ENCODE results near the gene MYG1. TPM values are rescaled to one million over a fixed set of nuclear protein-coding genes. Genes with fewer than 3 reads are reported as not detected.

MYG1 gene
- total and polyA plus RNA-seq, 2 donors (not counting 3 experiments of a cell fraction or from before 2014, with no cell fraction given), result 65.5 to 65.8 TPM

DNA sequence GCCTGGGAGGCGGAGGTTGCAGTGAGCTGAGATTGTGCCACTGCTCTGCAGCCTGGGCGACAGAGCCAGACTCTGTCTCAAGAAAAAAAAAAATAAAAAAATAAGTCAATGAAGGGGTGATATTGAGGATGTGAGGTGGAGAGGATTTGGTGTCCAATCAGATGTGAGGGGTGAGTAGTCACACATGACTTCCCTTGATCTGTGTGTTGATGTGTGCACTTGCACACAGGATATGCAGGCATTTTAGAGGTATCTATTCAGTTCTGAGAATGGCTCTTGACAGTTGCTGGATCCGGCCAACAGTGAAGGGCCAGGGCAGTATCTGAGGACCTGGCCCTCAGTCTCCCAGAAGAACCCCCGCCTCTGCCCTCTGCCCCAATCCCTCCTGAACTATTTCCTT, 44.5 kb downstream of the MYG1 start:
- H3K4me1 ChIP-seq (ENCODE audit: control insufficient read depth, extremely low read depth, insufficient read depth, low read length), result peaks cover 13% of the 10 kb centered on the region
- no peak overlapping the region for H2AFZ ChIP-seq (ENCODE audit: low read depth, low read length)
- H3K27me3 ChIP-seq (ENCODE audit: control insufficient read depth in 2 of 2, insufficient read depth in 2 of 2, low read length in 2 of 2), result peaks cover 0 to 4% of the 10 kb centered on the region in 2 experiments
- BruUV-seq (replicated peaks), result no TSS peak
- intact Hi-C loops (cut with micrococcal nuclease), result no loop called here
- H3K4me2 ChIP-seq (ENCODE audit: insufficient read depth, low read length), result no peak overlapping the region
- no peaks in the 10 kb centered on the region for H3K9me1 ChIP-seq (replicated peaks; ENCODE audit: control insufficient read depth, extremely low read depth, insufficient read depth, low read length)
- no peak overlapping the region for H3K27ac ChIP-seq (ENCODE audit: insufficient read depth, low read depth, low read length)
- H3K36me3 ChIP-seq (ENCODE audit: control insufficient read depth in 2 of 2, extremely low read depth in 1 of 2, insufficient read depth in 2 of 2, low read length in 2 of 2), result no peaks in the 10 kb centered on the region
- no peak for DNase-seq (ENCODE audit: low read depth, low spot score)
- dilution Hi-C loops (cut with MboI; ENCODE audit: extremely low pct_ligation_motif_present, low sequenced_read_pairs), result no loop called here
- no peaks in the 10 kb centered on the region for H4K20me1 ChIP-seq (replicated peaks; ENCODE audit: control insufficient read depth, extremely low read depth, insufficient read depth, low read length)
- TF ChIP-seq MAX (IDR thresholded peaks at IDR 0.05; ENCODE audit: insufficient read depth, insufficient read length) (no peak), CTCF (IDR thresholded peaks at IDR 0.05; ENCODE audit: extremely low read depth in 1 of 2, insufficient read depth in 1 of 2, low read depth in 1 of 2, low read length in 2 of 2) (no peak), GATA2 (IDR thresholded peaks at IDR 0.05; ENCODE audit: insufficient read depth, insufficient read length, low read depth, low read length) (no peak), MYC (IDR thresholded peaks at IDR 0.05; ENCODE audit: low read depth, low read length) (no peak), POLR2A (IDR thresholded peaks at IDR 0.05; ENCODE audit: low read depth, low read length) (no peak), POLR2AphosphoS5 (IDR thresholded peaks at IDR 0.05; ENCODE audit: insufficient read depth, low read depth, low read length) (no peak), EZH2 (IDR thresholded peaks at IDR 0.05; ENCODE audit: borderline replicate concordance, low read depth, low read length, severe bottlenecking) (no peak), JUN (IDR thresholded peaks at IDR 0.05; ENCODE audit: borderline replicate concordance, insufficient read depth, insufficient read length, low read depth) (no peak), FOS (IDR thresholded peaks at IDR 0.05; ENCODE audit: borderline replicate concordance, insufficient read depth, low read length) (no peak)
- no peak overlapping the region for H3K9ac ChIP-seq (replicated peaks; ENCODE audit: extremely low read depth, insufficient read depth, low read length)
- no peaks in the 10 kb centered on the region for H3K79me2 ChIP-seq (ENCODE audit: control insufficient read depth, insufficient read depth, low read length)
- no peaks in the 10 kb centered on the region for H3K9me3 ChIP-seq (replicated peaks; ENCODE audit: control insufficient read depth, insufficient read depth, low read length)
- H3K4me3 ChIP-seq (replicated peaks in 1 of 3; ENCODE audit: insufficient read depth in 1 of 3, low read depth in 1 of 3, low read length in 3 of 3), result no peak overlapping the region
- no peak for FAIRE-seq
- ChIA-PET CTCF (interaction anchor here (1.2 to 4.5 kb wide), 12 partner anchors 9 to 157 kb away, joined by 4 to 225 read pairs (median 11); partner anchors contain the start of genes AAAS, MYG1 and TARBP2), POLR2A (interaction anchor here (1.8 kb wide), 1 partner anchor 23 kb away, joined by 10 read pairs; the partner anchor contains the start of gene AAAS)

Measured in endothelial cell of umbilical vein (primary cell).